Nephron (organoid): Measurements from ENCODE around the gene AGBL3.

Experiments used
- H3K27ac Mint-ChIP-seq, 3 experiments: 2 replicates each; pipeline ENCODE4 v1.8.0; 2020; ENCODE audit warnings: mixed read lengths in 3 of 3, mild to moderate bottlenecking in 2 of 3, moderate library complexity in 1 of 3
- H3K27me3 Mint-ChIP-seq: 2 replicates; pipeline ENCODE4 v1.8.0; 2021; ENCODE audit warnings: low read depth, mild to moderate bottlenecking, moderate library complexity, mixed read lengths
- H3K36me3 Mint-ChIP-seq: 2 replicates; pipeline ENCODE4 v1.8.0; 2020; ENCODE audit warnings: low read depth, mixed read lengths
- H3K4me1 Mint-ChIP-seq: 2 replicates; pipeline ENCODE4 v1.8.0; 2020; ENCODE audit warnings: mixed read lengths
- H3K4me3 Mint-ChIP-seq, 3 experiments: 2 replicates each; pipeline ENCODE4 v1.8.0; 2020; ENCODE audit warnings: mild to moderate bottlenecking in 3 of 3, mixed read lengths in 3 of 3, moderate library complexity in 2 of 3
- H3K9me3 Mint-ChIP-seq: 2 replicates; pipeline ENCODE4 v1.8.0; 2020; ENCODE audit warnings: mixed read lengths
- TF ChIP-seq, protein P1 (sequence below), 3 experiments: fragments of 200-600 bp; sonication (generic); IDR thresholded peaks; one replicate each; pipeline ENCODE4 v1.5.0; 2021; ENCODE audit warnings: antibody characterized with exemption in 3 of 3; ENCODE audit not compliant: unreplicated experiment in 3 of 3

The AGBL3 gene

DNA sequence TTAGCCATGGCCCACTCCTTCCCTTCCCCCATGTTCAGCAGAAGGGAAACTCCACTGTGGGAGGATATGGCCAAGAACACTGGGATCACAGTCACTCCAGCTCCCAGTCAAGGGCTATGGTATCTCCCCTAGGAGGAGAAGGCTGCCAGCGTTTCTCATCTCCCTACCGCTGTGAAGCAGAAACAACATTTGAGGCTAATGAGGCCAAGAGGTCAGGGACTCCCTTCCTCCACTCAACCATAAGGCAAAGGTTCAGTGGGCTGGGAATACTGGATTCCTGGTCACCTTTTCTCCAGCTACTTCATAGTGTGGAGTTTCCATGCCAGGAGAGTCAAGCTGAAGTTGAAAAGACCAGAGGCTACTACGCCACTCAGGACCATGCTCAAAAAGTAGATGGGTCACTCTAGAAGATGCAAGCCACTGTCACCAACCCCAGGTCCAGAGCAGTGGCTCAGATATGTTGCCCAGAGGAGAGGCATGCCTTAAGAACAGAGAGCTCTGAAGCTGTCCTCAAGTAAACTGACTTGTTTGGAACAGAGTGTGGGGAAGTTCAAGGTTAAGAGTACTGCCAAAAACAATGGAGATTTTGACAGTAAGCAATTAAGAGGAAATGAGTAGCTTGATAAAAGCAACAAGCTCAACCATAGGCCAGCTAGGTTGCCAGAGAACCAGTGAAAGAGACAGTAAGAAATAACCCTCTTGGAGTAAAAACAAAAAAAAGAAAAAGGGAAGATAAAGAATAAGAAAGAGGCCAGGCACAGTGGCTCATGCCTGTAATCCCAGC lies 157.8 kb downstream of the AGBL3 start:
- Mint-ChIP-seq H3K27me3 (no peaks in the 10 kb centered on the region), H3K27ac (no peak overlapping the region), H3K9me3 (peaks cover 9% of the 10 kb centered on the region), H3K4me3 (no peak overlapping the region), H3K4me1 (peaks cover 6% of the 10 kb centered on the region), H3K36me3 (no peaks in the 10 kb centered on the region)
- TF ChIP-seq, protein P1, sequence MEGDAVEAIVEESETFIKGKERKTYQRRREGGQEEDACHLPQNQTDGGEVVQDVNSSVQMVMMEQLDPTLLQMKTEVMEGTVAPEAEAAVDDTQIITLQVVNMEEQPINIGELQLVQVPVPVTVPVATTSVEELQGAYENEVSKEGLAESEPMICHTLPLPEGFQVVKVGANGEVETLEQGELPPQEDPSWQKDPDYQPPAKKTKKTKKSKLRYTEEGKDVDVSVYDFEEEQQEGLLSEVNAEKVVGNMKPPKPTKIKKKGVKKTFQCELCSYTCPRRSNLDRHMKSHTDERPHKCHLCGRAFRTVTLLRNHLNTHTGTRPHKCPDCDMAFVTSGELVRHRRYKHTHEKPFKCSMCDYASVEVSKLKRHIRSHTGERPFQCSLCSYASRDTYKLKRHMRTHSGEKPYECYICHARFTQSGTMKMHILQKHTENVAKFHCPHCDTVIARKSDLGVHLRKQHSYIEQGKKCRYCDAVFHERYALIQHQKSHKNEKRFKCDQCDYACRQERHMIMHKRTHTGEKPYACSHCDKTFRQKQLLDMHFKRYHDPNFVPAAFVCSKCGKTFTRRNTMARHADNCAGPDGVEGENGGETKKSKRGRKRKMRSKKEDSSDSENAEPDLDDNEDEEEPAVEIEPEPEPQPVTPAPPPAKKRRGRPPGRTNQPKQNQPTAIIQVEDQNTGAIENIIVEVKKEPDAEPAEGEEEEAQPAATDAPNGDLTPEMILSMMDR (IDR thresholded peaks at IDR 0.05; ENCODE audit: unreplicated experiment in 3 of 3): no peak

DNA sequence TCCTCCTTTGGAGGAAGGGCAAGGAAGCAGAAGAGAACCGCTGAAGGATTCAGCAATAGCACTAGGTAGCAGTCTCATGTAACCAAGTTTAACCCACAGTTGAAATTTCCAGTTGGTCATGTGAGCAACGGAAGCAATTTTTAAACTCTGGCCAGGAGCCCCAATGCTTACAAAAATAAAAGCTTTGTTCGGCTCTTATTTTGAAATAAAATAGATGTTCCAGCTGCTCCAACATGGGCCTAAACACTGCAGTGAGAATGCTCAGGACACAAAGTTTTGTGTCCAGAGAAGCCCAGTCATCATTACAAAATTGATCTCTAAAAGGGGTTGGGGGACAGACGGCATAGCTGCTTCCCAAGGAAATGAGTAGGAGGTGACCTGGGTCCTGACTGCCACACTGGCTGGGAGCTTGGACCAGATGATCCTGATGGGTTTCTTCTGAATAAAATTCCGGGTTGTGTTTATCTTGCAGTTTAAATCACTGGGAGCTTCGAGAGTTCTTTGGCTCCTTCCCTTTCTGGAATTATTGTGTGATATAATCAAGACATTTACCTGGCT lies 161.1 kb downstream of the AGBL3 start:
- Mint-ChIP-seq H3K36me3 (no peaks in the 10 kb centered on the region), H3K9me3 (no peaks in the 10 kb centered on the region), H3K27ac (peak overlapping the region; percentile 59 to 90 (median 64)), H3K27me3 (no peaks in the 10 kb centered on the region), H3K4me1 (peaks cover 6% of the 10 kb centered on the region), H3K4me3 (peak overlapping the region; percentile 9 to 74 (median 20))
- TF ChIP-seq, protein P1 (IDR thresholded peaks at IDR 0.05; ENCODE audit: unreplicated experiment in 3 of 3): no peak

DNA sequence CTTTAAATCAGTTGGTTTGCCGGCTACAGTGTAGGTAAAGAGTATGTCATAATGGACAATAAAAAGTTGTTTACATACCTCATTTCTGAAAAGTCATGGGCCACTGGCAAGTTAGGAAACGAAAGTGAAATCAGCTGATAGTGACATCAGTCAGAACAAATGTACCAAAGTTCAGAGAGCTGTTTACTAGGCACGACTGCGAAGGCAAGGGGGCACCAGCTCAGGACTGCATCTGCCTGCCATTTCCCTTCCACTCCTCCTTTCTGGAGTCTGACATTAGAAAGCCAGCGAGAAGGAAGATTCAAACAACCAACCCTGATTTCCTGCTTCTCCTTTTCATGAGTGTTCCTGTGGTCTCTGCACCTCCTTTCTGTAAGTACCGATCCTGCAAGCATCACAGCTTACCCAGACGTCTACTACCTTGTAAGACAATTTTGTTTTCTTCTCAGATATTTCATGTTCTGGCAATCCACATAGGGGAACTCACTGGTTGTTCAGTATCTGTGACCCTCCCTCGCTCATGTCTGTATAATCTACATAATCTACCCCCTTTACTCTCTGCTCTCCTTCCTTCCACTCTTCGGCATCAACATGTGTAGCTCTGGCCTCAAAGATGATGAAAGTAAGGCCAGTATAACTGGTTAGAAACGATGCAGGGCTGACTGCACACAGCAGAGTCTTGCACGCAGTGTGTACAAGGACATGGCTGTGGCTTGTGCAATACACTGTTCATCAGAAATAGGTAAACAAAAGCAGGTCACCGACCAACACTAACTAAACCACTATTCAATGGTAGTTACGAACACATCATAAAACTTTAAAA lies 161.8 kb downstream of the AGBL3 start, which contains the start of gene TMEM140:
Gene TMEM140 (plus strand): TSS at position 174 of the 823 bp plus-strand sequence. CDS start 16,370 bp downstream, outside the sequence.
- Mint-ChIP-seq H3K27me3 (no peaks in the 10 kb centered on the region), H3K4me1 (peaks cover 6% of the 10 kb centered on the region), H3K9me3 (peaks cover 6% of the 10 kb centered on the region), H3K36me3 (peaks cover 6% of the 10 kb centered on the region), H3K4me3 (peak within 1 kb of the TSS; percentile 9 to 74 (median 20)), H3K27ac (peak within 1 kb of the TSS; percentile 59 to 90 (median 64))
- TF ChIP-seq, protein P1 (IDR thresholded peaks at IDR 0.05; ENCODE audit: unreplicated experiment in 3 of 3): no peak

DNA sequence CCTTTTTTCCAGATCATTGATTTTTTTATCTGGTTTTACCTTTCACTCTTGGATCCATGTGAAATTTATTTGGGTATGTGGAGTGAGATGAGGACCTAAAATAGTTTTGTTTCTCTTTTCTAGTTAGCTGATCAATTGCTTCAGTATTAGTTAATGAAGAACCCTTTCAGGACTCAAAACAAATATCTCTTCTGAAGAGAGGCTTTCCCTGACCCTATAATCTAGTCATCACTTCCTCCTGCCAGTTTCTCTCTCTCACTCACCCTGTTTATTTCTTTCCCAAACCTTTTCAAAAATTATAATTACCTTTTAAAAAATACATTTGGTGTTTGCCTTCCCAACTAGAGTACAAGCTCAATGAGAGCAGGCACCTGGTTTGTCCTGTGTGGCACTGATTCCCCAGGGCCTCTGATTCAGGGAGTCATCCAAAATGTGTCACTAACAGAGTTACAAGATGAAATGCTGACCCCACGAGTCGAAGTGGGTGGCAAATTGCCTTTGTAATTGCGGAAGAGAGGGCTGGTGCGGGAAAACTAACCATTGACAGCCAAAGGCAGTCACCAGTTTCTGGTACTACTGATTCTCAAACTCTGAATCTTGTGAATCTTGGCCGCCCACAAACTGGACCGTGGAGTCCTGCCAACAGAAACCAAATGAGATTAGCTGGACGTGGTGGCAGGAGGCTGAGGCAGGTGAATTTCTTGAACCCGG lies 163.9 kb downstream of the AGBL3 start:
- H3K27ac Mint-ChIP-seq: no peak overlapping the region
- peaks cover 21% of the 10 kb centered on the region for H3K36me3 Mint-ChIP-seq
- no peaks in the 10 kb centered on the region for H3K27me3 Mint-ChIP-seq
- H3K4me3 Mint-ChIP-seq: no peak overlapping the region
- TF ChIP-seq, protein P1 (IDR thresholded peaks at IDR 0.05; ENCODE audit: unreplicated experiment in 3 of 3): no peak
- H3K9me3 Mint-ChIP-seq: peaks cover 23% of the 10 kb centered on the region
- peaks cover 6% of the 10 kb centered on the region for H3K4me1 Mint-ChIP-seq

DNA sequence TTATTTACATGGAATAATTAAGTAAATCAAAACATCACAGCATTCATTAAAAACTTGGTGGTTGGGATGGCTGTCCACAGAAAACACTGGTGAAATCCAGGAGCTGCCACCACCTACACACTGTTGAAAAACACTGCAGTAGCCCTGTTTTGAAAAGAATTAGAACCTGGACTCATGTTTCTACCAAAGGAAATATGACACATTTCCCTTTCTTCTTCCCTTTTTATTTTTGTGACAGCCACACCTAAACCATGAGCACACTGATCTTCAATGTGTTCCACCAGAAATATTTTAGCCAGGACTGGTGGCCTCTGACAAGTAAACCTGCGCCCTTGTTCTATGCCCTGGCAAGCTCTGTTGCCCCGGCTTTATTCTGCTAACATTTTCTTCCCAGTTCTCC lies 164.8 kb downstream of the AGBL3 start:
- peaks cover 27% of the 10 kb centered on the region for H3K36me3 Mint-ChIP-seq

More for the DNA sequence above, 164.8 kb downstream of the AGBL3 start:
- no peaks in the 10 kb centered on the region for H3K27me3 Mint-ChIP-seq
- H3K9me3 Mint-ChIP-seq: peaks cover 29% of the 10 kb centered on the region
- TF ChIP-seq, protein P1 (IDR thresholded peaks at IDR 0.05; ENCODE audit: unreplicated experiment in 3 of 3): no peak
- peak overlapping the region in 1 of 3 experiments; percentile 29 for H3K4me3 Mint-ChIP-seq
- peak overlapping the region; percentile 51 to 73 (median 64) for H3K27ac Mint-ChIP-seq
- peaks cover 6% of the 10 kb centered on the region for H3K4me1 Mint-ChIP-seq
